HG02885 (cell line): Measurements from ENCODE around the gene RASSF8.

Experiments used
- ATAC-seq: cut with Tn5 transposase; IDR thresholded peaks from one replicate; pipeline ENCODE4 v1.9.1; 2021; ENCODE audit warnings: mild to moderate bottlenecking; ENCODE audit not compliant: unreplicated experiment, poor library complexity

Gene RASSF8

GRCh38 chr12:26097046-26097878 is 138.8 kb downstream of the RASSF8 start:
- peak; percentile 92 for ATAC-seq

- ATAC-seq = no peak
Measured at GRCh38 chr12:26100666-26101349, 142.3 kb downstream of the RASSF8 start.

- ATAC-seq = no peak
Measured at GRCh38 chr12:26101350-26101734, 142.9 kb downstream of the RASSF8 start.

- no peak for ATAC-seq
Measured at GRCh38 chr12:26101763-26102162, 143.3 kb downstream of the RASSF8 start.

- ATAC-seq = no peak
Measured at GRCh38 chr12:26102953-26103352, 144.5 kb downstream of the RASSF8 start.

GRCh38 chr12:26106347-26106746 is 147.9 kb downstream of the RASSF8 start:
- ATAC-seq = no peak

GRCh38 chr12:26108915-26109314 is 150.4 kb downstream of the RASSF8 start:
- no peak for ATAC-seq

- no peak for ATAC-seq
Measured at GRCh38 chr12:26109343-26109881, 150.9 kb downstream of the RASSF8 start.

GRCh38 chr12:26112232-26112631 is 153.8 kb downstream of the RASSF8 start:
- no peak for ATAC-seq

- no peak for ATAC-seq
Measured at GRCh38 chr12:26112703-26113147, 154.2 kb downstream of the RASSF8 start.

GRCh38 chr12:26113181-26113654 is 154.7 kb downstream of the RASSF8 start:
- ATAC-seq = no peak

- ATAC-seq = peak; percentile 85
Measured at GRCh38 chr12:26113853-26114719, 155.6 kb downstream of the RASSF8 start.

- no peak for ATAC-seq
Measured at GRCh38 chr12:26114720-26115401, 156.4 kb downstream of the RASSF8 start.

- ATAC-seq = no peak
Measured at GRCh38 chr12:26116829-26117715, 158.6 kb downstream of the RASSF8 start.

GRCh38 chr12:26118308-26118707 is 159.8 kb downstream of the RASSF8 start:
- no peak for ATAC-seq

GRCh38 chr12:26119391-26119989 is 161.0 kb downstream of the RASSF8 start:
- no peak for ATAC-seq

GRCh38 chr12:26120561-26121274 is 162.2 kb downstream of the RASSF8 start:
- ATAC-seq = no peak
